T47D (cell line): ENCODE measurements around the gene LRRC4.

ENCODE experiments used
- DNase-seq, 2 experiments: peaks; one replicate each; pipeline versions ENCODE4 v3.0.0 to v3.0.0-alpha.2; 2011 to 2012; ENCODE audit warnings: low read depth in 1 of 2, low spot score in 1 of 2
- JUND ChIP-seq: IDR thresholded peaks from 2 replicates; pipeline ENCODE4 v1.6.1; 2012; ENCODE audit warnings: low read depth
- in situ Hi-C: cut with HindIII; loops from 2 replicates; pipeline ENCODE4 v1.10.0; 2016; ENCODE audit warnings: low sequenced_read_pairs, low pct_unique_long_range_greater_than_20kb

LRRC4 gene

GRCh38 chr7:128021366-128021765 lies 9.9 kb downstream of the LRRC4 start:
- peak in 1 of 2 experiments; percentile 53 for DNase-seq
- no peak for TF ChIP-seq JUND
- in situ Hi-C loops, result no loop called here

GRCh38 chr7:128020159-128020558 lies 11.1 kb downstream of the LRRC4 start:
- in situ Hi-C loops, result no loop called here
- DNase-seq, result no peak
- no peak for TF ChIP-seq JUND

GRCh38 chr7:128019288-128019687 lies 11.9 kb downstream of the LRRC4 start:
- no peak for DNase-seq
- TF ChIP-seq JUND, result no peak
- in situ Hi-C loops, result no loop called here

- in situ Hi-C loops, result no loop called here
Measured at GRCh38 chr7:128017862-128018845, 13.1 kb downstream of the LRRC4 start.

GRCh38 chr7:128017460-128017859 lies 13.8 kb downstream of the LRRC4 start:
- DNase-seq, result peak in 1 of 2 experiments; percentile 26
- in situ Hi-C loops, result no loop called here
- TF ChIP-seq JUND, result no peak

More at GRCh38 chr7:128017862-128018845, 13.1 kb downstream of the LRRC4 start:
- no peak for TF ChIP-seq JUND
- no peak for DNase-seq

- DNase-seq, result no peak
- in situ Hi-C loops, result no loop called here
- TF ChIP-seq JUND, result no peak
Measured at GRCh38 chr7:128014811-128015210, 16.4 kb downstream of the LRRC4 start.

GRCh38 chr7:128011131-128011661 lies 20.0 kb downstream of the LRRC4 start:
- in situ Hi-C loops, result no loop called here
- TF ChIP-seq JUND, result no peak
- no peak for DNase-seq

- in situ Hi-C loops, result no loop called here
- DNase-seq, result no peak
- TF ChIP-seq JUND, result no peak
Measured at GRCh38 chr7:128010391-128011127, 20.7 kb downstream of the LRRC4 start.

GRCh38 chr7:128008744-128009143 lies 22.5 kb downstream of the LRRC4 start:
- in situ Hi-C loops, result no loop called here
- no peak for TF ChIP-seq JUND
- no peak for DNase-seq

- in situ Hi-C loops, result no loop called here
- DNase-seq, result no peak
- no peak for TF ChIP-seq JUND
Measured at GRCh38 chr7:128008141-128008540, 23.1 kb downstream of the LRRC4 start.

GRCh38 chr7:128007303-128007680 lies 23.9 kb downstream of the LRRC4 start:
- in situ Hi-C loops, result no loop called here
- no peak for DNase-seq
- TF ChIP-seq JUND, result no peak

GRCh38 chr7:128006550-128007302 lies 24.5 kb downstream of the LRRC4 start:
- DNase-seq, result no peak
- in situ Hi-C loops, result no loop called here
- no peak for TF ChIP-seq JUND
